ENCODE results near the gene NAA35.

- TF ChIP-seq OSR1 (CRISPR knock-in tag; IDR thresholded peaks at IDR 0.05): no peak
- no peak for TF ChIP-seq PATZ1 (CRISPR knock-in tag; IDR thresholded peaks at IDR 0.05; ENCODE audit: borderline replicate concordance)
- no peak for TF ChIP-seq RARB (CRISPR knock-in tag; IDR thresholded peaks at IDR 0.05)
- TF ChIP-seq CSRNP3 (CRISPR knock-in tag; IDR thresholded peaks at IDR 0.05): no peak
- 0 out of 2 replicates have a peak, but pooled peaks have one; percentile 18 for TF ChIP-seq ZFP3 (CRISPR knock-in tag; IDR thresholded peaks at IDR 0.05)
- TF ChIP-seq GLIS3 (CRISPR knock-in tag; IDR thresholded peaks at IDR 0.05): no peak
- TF ChIP-seq TCF4 (CRISPR knock-in tag; IDR thresholded peaks at IDR 0.05; ENCODE audit: borderline replicate concordance): no peak
- TF ChIP-seq ESRRG (CRISPR knock-in tag; IDR thresholded peaks at IDR 0.05): no peak
- TF ChIP-seq PPARA (CRISPR knock-in tag; IDR thresholded peaks at IDR 0.05; ENCODE audit: borderline replicate concordance): no peak
These were observed 37.5 kb downstream of the NAA35 start for GRCh38 chr9:85978496-85978895.
